H1 (cell line): ENCODE measurements around the gene RCBTB1. TPM values are rescaled to one million over a fixed set of nuclear protein-coding genes. Genes with fewer than 3 reads are reported as not detected.
"Not testable (repeated sequence)": the region's sequence is repeated elsewhere in the genome, so short reads cannot be mapped to it uniquely, and the experiment has no call there.

ENCODE experiments used
- CTCF ChIA-PET: fragments of 300-600 bp; sonication (Branson Sonifier 250); formaldehyde crosslinking; loops from one replicate; lab custom pipeline; 2021; ENCODE audit not compliant: partially characterized antibody; lab: Charles Lee
- POLR2A ChIA-PET: fragments of 300-600 bp; sonication (Branson Sonifier 250); formaldehyde crosslinking; loops from one replicate; lab custom pipeline; 2021; ENCODE audit warnings: inconsistent platforms; ENCODE audit not compliant: partially characterized antibody; lab: Charles Lee
- DNase-seq, 2 experiments: peaks; one replicate each; pipeline versions ENCODE4 v3.0.0 to v3.0.0-alpha.2; 2010 to 2022; ENCODE audit warnings: low spot score in 2 of 2, low read depth in 1 of 2, mixed read lengths in 1 of 2
- FAIRE-seq: peaks from 2 replicates; lab custom pipeline; 2011; peaks lifted over from hg19 to GRCh38; lab: Jason Lieb, UNC
- H2AFZ ChIP-seq: 2 replicates; pipeline ENCODE4 v1.8.1; 2012; ENCODE audit warnings: low read length, inconsistent platforms
- H2AK5ac ChIP-seq: 2 replicates; pipeline ENCODE4 v1.6.1; 2013; ENCODE audit warnings: low read depth, low read length
- H2BK120ac ChIP-seq: replicated peaks from 2 replicates; pipeline ENCODE3; 2013; ENCODE audit warnings: low read depth, low read length, inconsistent platforms
- H2BK12ac ChIP-seq: 2 replicates; pipeline ENCODE4 v1.6.1; 2013; ENCODE audit warnings: low read depth, low read length
- H2BK15ac ChIP-seq: 2 replicates; pipeline ENCODE4 v1.6.1; 2013; ENCODE audit warnings: low read length
- H2BK20ac ChIP-seq: 2 replicates; pipeline ENCODE4 v1.6.1; 2013; ENCODE audit warnings: low read length
- H2BK5ac ChIP-seq: 2 replicates; pipeline ENCODE4 v1.6.1; 2013; ENCODE audit warnings: low read depth, low read length
- H3K14ac ChIP-seq: 2 replicates; pipeline ENCODE4 v1.6.1; 2013; ENCODE audit warnings: inconsistent platforms; ENCODE audit not compliant: insufficient read length
- H3K18ac ChIP-seq: 2 replicates; pipeline ENCODE4 v1.6.1; 2013; ENCODE audit warnings: low read length; ENCODE audit errors: extremely low read depth
- H3K23ac ChIP-seq: 2 replicates; pipeline ENCODE4 v1.6.1; 2013; ENCODE audit warnings: inconsistent platforms; ENCODE audit not compliant: insufficient read length
- H3K23me2 ChIP-seq: 2 replicates; pipeline ENCODE4 v1.6.1; 2013; ENCODE audit warnings: low read depth, low read length
- H3K27ac ChIP-seq: 2 replicates; pipeline ENCODE4 v1.6.1; 2011; ENCODE audit warnings: low read depth, low read length, inconsistent platforms
- H3K27me3 ChIP-seq, 4 experiments: replicated peaks in 1 of 4; 1 replicate in 1 of 4; 2 replicates in 3 of 4; pipeline versions ENCODE4 v1.6.1 to v1.8.1; 2011 to 2013; ENCODE audit warnings: low read length in 3 of 4, mild to moderate bottlenecking in 3 of 4, inconsistent platforms in 2 of 4, mixed read lengths in 2 of 4, moderate library complexity in 1 of 4; ENCODE audit not compliant: control insufficient read depth in 3 of 4, insufficient read depth in 3 of 4; ENCODE audit errors: extremely low read depth in 1 of 4
- H3K36me3 ChIP-seq, 4 experiments: 2 replicates each; pipeline versions ENCODE4 v1.6.1 to v1.8.1; 2011 to 2013; ENCODE audit warnings: mild to moderate bottlenecking in 4 of 4, low read length in 3 of 4, moderate library complexity in 2 of 4, control low read depth in 1 of 4, inconsistent platforms in 1 of 4; ENCODE audit not compliant: insufficient read depth in 4 of 4, control insufficient read depth in 2 of 4
- H3K4ac ChIP-seq: replicated peaks from 2 replicates; pipeline ENCODE3; 2013; ENCODE audit warnings: low read length, low read depth, mixed read lengths, inconsistent platforms; ENCODE audit not compliant: insufficient read length
- H3K4me1 ChIP-seq, 4 experiments: replicated peaks in 1 of 4; 1 replicate in 1 of 4; 2 replicates in 3 of 4; pipeline versions ENCODE4 v1.6.1 to v1.8.1; 2011 to 2013; ENCODE audit warnings: low read length in 3 of 4, inconsistent platforms in 2 of 4, mixed read lengths in 1 of 4; ENCODE audit not compliant: insufficient read depth in 4 of 4, control insufficient read depth in 3 of 4
- H3K4me2 ChIP-seq, 2 experiments: 2 replicates each; pipeline versions ENCODE4 v1.6.1 to v1.8.1; 2011 to 2013; ENCODE audit warnings: low read depth in 2 of 2, low read length in 2 of 2, control low read depth in 1 of 2, inconsistent platforms in 1 of 2, mild to moderate bottlenecking in 1 of 2; ENCODE audit not compliant: insufficient read depth in 1 of 2
- H3K4me3 ChIP-seq, 4 experiments: fragments of 200-600, 300-600 bp in 1 of 4; sonication (generic), shearing (Covaris generic), sonication (Bioruptor Twin) in 1 of 4; 2 replicates each; pipeline versions ENCODE4 v1.5.1 to v1.8.1; 2011 to 2016; ENCODE audit warnings: low read length in 4 of 4, low read depth in 3 of 4, control low read depth in 2 of 4, inconsistent platforms in 2 of 4, mild to moderate bottlenecking in 2 of 4, mixed read lengths in 1 of 4, moderate library complexity in 1 of 4; ENCODE audit not compliant: insufficient read depth in 2 of 4; ENCODE audit errors: extremely low read depth in 1 of 4
- H3K56ac ChIP-seq: replicated peaks from 2 replicates; pipeline ENCODE3; 2013; ENCODE audit warnings: low read depth, mild to moderate bottlenecking, mixed read lengths, low read length, inconsistent platforms; ENCODE audit not compliant: insufficient read length
- H3K79me1 ChIP-seq: 2 replicates; pipeline ENCODE4 v1.6.1; 2013; ENCODE audit warnings: low read depth, low read length, control low read depth
- H3K79me2 ChIP-seq, 2 experiments: 2 replicates each; pipeline versions ENCODE4 v1.6.1 to v1.8.1; 2012 to 2013; ENCODE audit warnings: low read length in 2 of 2, mild to moderate bottlenecking in 2 of 2, inconsistent platforms in 1 of 2; ENCODE audit not compliant: insufficient read depth in 2 of 2, control insufficient read depth in 1 of 2
- H3K9ac ChIP-seq, 4 experiments: replicated peaks in 1 of 4; 1 replicate in 1 of 4; 2 replicates in 3 of 4; pipeline versions ENCODE4 v1.6.1 to v1.8.1; 2011 to 2013; ENCODE audit warnings: low read depth in 3 of 4, low read length in 3 of 4, control low read depth in 2 of 4, mild to moderate bottlenecking in 2 of 4, moderate library complexity in 2 of 4, inconsistent platforms in 1 of 4; ENCODE audit errors: extremely low read depth in 1 of 4
- H3K9me3 ChIP-seq, 2 experiments: 2 replicates each; pipeline versions ENCODE4 v1.6.1 to v1.8.1; 2012 to 2013; ENCODE audit warnings: mild to moderate bottlenecking in 2 of 2, moderate library complexity in 2 of 2, control low read depth in 1 of 2, inconsistent platforms in 1 of 2, low read depth in 1 of 2, low read length in 1 of 2, mixed read lengths in 1 of 2; ENCODE audit not compliant: insufficient read depth in 2 of 2
- H4K20me1 ChIP-seq, 2 experiments: replicated peaks in 1 of 2; 2 replicates each; pipeline versions ENCODE3 to v1.8.1; 2011 to 2013; ENCODE audit warnings: inconsistent platforms in 2 of 2, low read length in 2 of 2, mild to moderate bottlenecking in 1 of 2; ENCODE audit not compliant: insufficient read depth in 2 of 2, control insufficient read depth in 1 of 2
- H4K5ac ChIP-seq: 2 replicates; pipeline ENCODE4 v1.6.1; 2013; ENCODE audit warnings: low read length, low read depth, mixed read lengths, inconsistent platforms; ENCODE audit not compliant: insufficient read length
- H4K8ac ChIP-seq: 2 replicates; pipeline ENCODE4 v1.8.0; 2013; ENCODE audit warnings: mild to moderate bottlenecking, moderate library complexity, low read length, inconsistent platforms; ENCODE audit not compliant: insufficient read depth; ENCODE audit errors: extremely low read depth
- H4K91ac ChIP-seq: replicated peaks from 2 replicates; pipeline ENCODE3; 2013; ENCODE audit warnings: low read length, mixed read lengths, inconsistent platforms; ENCODE audit not compliant: insufficient read length
- WGBS, 2 experiments: shearing (Covaris generic) in 1 of 2; methylation state at CpG; one replicate each; pipeline versions ENCODE4 v1.1.6 to v1.1.7; 2013 to 2015; ENCODE audit warnings: low lambda C conversion rate in 2 of 2, mixed read lengths in 2 of 2, inconsistent platforms in 1 of 2, low coverage in 1 of 2, missing lambda C conversion rate in 1 of 2; ENCODE audit not compliant: insufficient replicate concordance in 2 of 2, insufficient coverage in 1 of 2, insufficient read length in 1 of 2; ENCODE audit errors: extremely low coverage in 1 of 2, missing lambda C conversion rate in 1 of 2; 5-methylcytosine and 5-hydroxymethylcytosine counted together
- polyA plus RNA-seq, 7 experiments: library from polyadenylated mRNA; depleted of rRNA in 3 of 7; stranded (reverse) in 5 of 7; unstranded in 2 of 7; fragments of >200 nt in 5 of 7; fragments of 200-250 nt in 2 of 7; gene quantifications; 1 replicate in 5 of 7; 2 replicates in 1 of 7; 4 replicates in 1 of 7; pipeline versions ENCODE4 v1.2.1 to v1.2.3, GENCODE V29; 2011 to 2013; ENCODE audit warnings: missing spikeins in 2 of 7, mixed read lengths in 2 of 7
- total RNA-seq: library from RNA; stranded (reverse); fragmentation: NEBNext Ultra II Directional; extraction: Animal tissue kit (Norgen Biotek cat#: 25700); gene quantifications from 2 replicates; pipeline ENCODE4 v1.2.1, GENCODE V29; 2021

Gene RCBTB1
- total and polyA plus RNA-seq, 2 of the 8 experiments (the other 6 are each of a cell fraction or from before 2014, with no cell fraction given) = 13.7 to 29.8 TPM

DNA sequence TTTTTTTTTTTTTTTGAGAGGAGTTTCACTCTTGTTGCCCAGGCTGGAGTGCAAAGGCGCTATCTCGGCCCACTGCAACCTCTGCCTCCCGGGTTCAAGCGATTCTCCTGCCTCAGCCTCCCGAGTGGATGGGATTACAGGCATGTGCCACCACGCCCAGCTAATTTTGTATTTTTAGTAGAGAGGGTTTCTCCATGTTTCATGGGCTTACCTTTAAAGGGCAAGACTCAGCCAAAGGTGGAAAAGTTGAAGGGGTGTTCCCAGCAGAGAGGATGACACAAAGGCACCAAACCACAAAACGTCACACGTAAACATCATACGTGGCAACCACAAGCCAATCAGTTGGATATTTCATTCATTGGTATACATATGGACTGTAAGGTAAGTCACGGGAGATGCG, 88.5 kb downstream of the RCBTB1 start:
- H3K18ac ChIP-seq, H2BK20ac ChIP-seq, H2BK12ac ChIP-seq, H2BK5ac ChIP-seq, H3K4me1 ChIP-seq, H2AFZ ChIP-seq, FAIRE-seq, H3K27me3 ChIP-seq, H3K36me3 ChIP-seq, H3K9me3 ChIP-seq, H2AK5ac ChIP-seq, H3K79me1 ChIP-seq, H3K9ac ChIP-seq, H4K91ac ChIP-seq, H3K23ac ChIP-seq, H3K23me2 ChIP-seq, H4K5ac ChIP-seq, H3K27ac ChIP-seq, H3K14ac ChIP-seq, H2BK15ac ChIP-seq, H3K56ac ChIP-seq, H3K4ac ChIP-seq, H2BK120ac ChIP-seq, H3K79me2 ChIP-seq, H4K20me1 ChIP-seq, H4K8ac ChIP-seq, DNase-seq: not testable (repeated sequence)
- Histone ChIP-seq H3K4me3 (peak overlapping the region in 2 of 4 experiments; percentile 79 to 82; a peak in 2 of 8 replicates), H3K4me2 (peak overlapping the region in 1 of 2 experiments; percentile 53; a peak in 1 of 4 replicates)
- POLR2A ChIA-PET = interaction anchor here (0.7 to 2.0 kb wide), 6 partner anchors 16 to 89 kb away, joined by 3 to 19 read pairs (median 4); partner anchors contain the start of genes CAB39L, RCBTB1 and SETDB2
- WGBS, 2 experiments = 91% methylated on average over 9 of the region's 11 CpGs; no CpG with 5 or more reads in 1 of the 2 experiments
- CTCF ChIA-PET = interaction anchor here (0.7 to 1.5 kb wide), 8 partner anchors 13 to 216 kb away, joined by 3 to 5 read pairs (median 4); no protein-coding TSS in a partner anchor
